GM21381 (cell line): ENCODE measurements around the gene ZFP1.

Experiments
- ATAC-seq: cut with Tn5 transposase; IDR thresholded peaks from one replicate; pipeline ENCODE4 v1.9.1; 2021; ENCODE audit warnings: mild to moderate bottlenecking, moderate library complexity; ENCODE audit not compliant: unreplicated experiment

ZFP1 gene

DNA sequence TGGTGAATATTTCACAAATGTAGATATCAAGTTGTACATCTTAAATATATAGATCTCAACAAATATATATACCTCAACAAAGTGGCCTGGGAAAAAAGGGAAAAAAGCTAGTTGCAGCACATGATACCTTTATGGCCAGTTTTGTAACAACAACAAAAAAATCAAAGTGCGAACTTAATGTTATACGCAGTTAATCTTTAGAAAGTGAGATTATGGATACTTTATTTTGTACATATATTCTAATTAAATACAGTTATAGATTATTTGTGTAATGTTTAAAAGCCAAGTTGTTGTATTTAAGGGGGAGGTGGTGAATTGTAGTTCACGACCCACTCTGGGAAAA is 385 bp upstream of the ZFP1 start:
- ATAC-seq: no peak

- ATAC-seq: no peak
These were observed 3.5 kb downstream of the ZFP1 start for GRCh38 chr16:75151798-75152197.

GRCh38 chr16:75152635-75153034 is 4.3 kb downstream of the ZFP1 start:
- ATAC-seq: no peak

DNA sequence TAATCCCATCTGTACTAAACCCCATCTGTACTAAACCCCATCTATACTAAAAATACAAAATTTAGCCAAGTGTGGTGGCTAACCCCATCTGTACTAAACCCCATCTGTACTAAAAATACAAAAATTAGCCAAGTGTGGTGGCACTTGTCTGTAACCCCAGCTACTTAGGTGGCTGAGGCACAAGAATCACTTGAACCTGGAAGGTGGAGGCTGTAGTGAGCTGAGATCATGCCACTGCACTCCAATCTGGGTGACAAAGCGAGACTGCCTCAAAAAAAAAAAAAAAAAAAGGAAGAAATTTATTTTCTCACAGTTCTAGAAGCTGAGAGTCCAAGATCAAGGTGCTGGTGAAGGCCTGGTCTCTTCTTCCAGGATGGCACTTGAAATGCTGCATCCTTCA is 12.1 kb downstream of the ZFP1 start:
- no peak for ATAC-seq

GRCh38 chr16:75169899-75170405 is 21.6 kb downstream of the ZFP1 start:
- no peak for ATAC-seq

GRCh38 chr16:75172578-75172977 is 24.3 kb downstream of the ZFP1 start:
- no peak for ATAC-seq

- ATAC-seq: no peak
These were observed 26.8 kb downstream of the ZFP1 start for GRCh38 chr16:75175074-75175473.

DNA sequence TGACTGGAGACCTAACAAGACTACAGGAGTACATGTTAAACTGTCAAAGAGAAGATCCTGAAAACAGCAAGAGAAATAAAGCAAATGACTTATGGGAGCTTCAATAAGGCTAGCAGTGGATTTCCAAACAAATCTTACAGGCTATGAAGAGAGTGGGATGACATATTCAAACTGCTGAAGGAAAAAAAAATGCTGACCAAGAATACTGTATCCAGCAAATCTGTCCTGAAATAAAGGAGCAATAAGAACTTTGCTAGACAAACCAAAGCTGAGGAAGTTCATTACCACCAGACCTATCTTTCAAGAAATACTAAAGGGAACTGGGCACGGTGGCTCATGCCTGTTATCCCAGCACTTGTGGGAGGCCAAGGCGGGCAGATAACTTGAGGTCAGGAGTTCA is 28.6 kb downstream of the ZFP1 start:
- ATAC-seq: no peak

DNA sequence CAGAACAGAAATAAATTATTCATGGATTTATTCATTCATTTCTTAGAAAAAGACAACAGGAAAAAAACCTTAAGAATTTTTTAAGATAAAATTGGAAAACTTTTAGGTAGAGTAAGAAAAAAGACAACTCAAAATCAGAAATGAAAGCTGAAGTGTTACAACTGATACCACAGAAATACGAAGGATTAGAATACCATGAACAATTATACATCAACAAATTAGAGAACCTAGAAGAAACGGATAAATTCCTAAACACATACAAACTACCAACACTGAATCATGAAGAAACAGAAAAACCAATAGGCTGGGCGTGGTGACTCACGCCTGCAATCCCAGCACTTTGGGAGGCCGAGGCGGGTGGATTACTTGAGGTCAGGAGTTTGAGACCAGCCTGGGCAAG is 30.9 kb downstream of the ZFP1 start:
- ATAC-seq: no peak

GRCh38 chr16:75181630-75182029 is 33.3 kb downstream of the ZFP1 start:
- ATAC-seq: no peak

DNA sequence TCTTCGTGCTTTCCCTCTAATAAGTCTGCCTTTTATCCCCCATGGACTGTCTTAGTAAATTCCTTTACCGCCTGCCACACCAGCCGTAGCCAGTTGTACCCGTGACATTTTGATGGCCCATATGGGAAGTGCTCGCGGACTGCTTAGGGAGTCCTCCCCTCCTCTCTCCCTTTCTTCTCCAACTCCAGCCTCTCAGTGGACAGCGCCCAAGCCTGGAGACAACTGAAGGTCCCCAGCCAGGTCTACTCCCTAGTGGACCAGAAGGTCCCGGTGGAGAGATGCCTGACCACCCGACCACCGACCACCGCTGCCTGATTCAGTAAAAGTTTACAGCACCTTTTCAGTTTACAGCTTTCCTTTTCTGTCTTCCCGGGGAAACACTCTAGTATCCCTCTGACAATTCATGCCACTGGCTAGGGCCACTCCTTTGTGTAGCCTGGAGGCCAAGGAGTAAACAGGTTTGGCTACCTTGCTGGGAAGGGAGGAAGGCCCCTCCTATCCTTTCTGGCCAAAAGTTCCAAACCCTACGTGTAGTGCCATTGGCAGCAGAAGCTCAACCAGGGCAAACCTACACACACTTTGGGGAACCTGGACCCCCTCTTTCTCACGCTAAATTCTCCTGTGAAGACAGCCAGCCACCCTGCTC is 40.6 kb downstream of the ZFP1 start:
- no peak for ATAC-seq

- ATAC-seq: no peak
These were observed 41.4 kb downstream of the ZFP1 start for GRCh38 chr16:75189638-75190245.

DNA sequence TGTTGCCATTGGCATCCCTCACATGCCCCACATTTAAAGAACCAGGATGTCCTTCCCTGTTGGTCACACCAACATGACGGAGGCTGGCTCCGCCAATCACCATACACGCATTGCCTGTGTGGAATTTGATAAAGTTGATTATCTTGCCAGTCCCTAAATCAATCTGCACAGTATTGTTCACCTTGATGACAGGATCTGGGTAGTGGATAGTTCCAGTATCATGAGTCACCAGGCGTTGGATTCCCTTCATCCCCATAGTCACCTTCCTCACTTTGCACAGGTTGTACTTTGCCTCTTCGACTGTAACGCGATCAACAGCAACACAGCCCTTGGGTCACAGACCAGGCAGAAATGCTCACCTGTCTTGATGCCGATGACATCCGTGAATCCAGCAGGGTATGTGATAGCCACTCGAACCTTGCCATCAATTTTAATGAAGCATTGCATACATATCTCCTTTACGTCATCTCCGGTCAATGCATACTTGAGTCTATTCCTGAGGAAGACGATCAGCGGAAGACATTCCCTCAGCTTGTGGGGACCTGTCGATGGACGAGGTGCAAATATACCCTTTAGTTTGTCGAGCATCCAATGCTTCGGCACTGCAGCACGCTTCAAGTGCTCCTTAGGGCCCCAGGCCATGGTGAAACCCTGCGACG is 44.4 kb downstream of the ZFP1 start:
- no peak for ATAC-seq

DNA sequence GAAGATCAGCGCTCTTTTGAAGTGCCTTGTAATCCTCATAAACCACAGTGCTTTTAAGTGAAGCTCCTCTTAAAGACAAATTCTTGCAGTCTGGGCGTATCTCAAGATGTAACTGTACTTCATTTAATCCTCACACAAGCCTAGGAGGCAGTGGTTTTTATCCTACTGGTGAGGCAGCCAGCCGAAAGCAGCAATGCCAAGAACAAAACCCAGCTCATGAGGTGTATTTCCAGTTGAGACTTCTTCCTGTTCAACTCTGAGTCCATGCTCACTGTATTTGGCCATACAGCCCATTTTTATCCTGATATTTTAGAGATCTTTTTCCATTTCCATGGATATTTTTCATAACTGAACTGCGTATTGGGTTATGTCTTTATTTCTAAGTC is 44.9 kb downstream of the ZFP1 start:
- ATAC-seq: no peak

GRCh38 chr16:75193730-75194444 is 45.6 kb downstream of the ZFP1 start:
- no peak for ATAC-seq

DNA sequence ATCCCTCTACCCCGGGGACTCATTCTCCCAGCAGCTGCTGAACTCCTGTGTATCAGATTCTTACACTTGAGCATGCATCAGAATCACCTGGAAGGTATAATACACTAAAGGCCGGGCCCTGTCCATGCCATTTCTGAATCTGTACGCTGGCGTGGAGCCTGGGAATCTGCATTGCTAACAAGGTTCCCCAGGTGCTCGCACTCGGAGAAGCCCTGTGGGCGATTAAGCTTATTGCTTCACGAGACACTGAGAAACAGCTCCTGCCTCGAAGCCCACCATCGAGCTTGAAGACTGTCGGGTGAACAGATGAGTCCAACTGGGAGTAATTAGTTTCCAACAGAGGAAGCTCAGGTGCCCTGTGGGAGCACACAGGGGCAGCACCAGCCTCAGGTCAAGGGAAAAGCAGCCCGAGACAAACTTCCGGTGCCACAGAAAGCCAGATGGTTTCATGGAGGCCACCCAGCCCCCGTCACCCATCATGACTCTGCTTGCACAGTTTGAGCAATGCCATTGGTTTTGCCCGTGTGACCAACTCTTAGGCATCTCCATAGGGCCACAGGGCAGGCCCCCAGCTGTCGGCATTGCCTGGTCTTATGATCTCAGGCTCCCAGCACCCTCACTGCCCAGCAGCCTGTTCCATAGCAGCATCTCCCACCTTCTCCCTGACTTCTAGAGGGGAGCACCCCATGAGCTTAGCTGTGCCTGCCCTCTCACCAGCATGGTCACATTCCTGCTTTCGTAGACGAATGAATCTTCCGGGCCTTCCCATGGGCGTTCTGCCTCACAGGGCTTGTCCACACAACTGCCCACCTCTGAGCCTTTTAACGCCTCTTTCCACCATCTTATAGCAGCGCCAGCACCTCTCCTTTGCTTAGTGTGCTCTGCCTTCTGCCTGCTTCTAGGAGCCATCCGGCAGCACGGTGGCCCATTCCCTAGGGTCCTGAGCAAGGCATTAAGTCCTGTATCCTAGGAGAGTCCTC is 47.8 kb downstream of the ZFP1 start:
- ATAC-seq: no peak

GRCh38 chr16:75196836-75197235 is 48.5 kb downstream of the ZFP1 start:
- ATAC-seq: no peak

DNA sequence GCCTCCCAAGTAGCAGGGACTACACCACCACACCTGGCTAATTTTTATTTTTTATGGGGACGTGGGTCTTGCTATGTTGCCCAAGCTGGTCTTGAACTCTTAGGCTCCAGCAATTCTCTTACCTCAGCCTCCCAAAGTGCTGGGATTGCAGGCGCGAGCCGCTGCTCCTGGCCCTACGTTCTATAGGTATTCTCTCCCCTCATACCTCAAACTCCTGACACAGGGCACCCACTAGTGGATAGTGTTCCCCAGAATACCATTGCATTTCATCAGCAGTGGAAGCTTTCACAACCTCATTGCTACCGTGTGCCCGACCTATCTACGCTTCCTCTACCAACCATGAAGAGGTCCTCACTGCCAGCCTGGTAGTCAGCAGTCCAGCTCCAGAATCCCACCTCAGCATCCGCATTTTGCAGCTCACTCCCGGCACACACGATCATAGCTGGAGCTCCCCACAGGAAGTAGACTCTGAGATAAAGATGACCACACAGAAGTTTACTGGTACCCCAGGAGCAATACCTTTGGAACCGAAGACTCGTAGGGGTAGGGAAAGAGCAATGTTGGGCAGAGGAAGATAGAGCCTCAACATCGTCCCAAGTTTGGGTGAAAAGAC is 49.3 kb downstream of the ZFP1 start:
- no peak for ATAC-seq

GRCh38 chr16:75198135-75198600 is 49.8 kb downstream of the ZFP1 start:
- ATAC-seq: no peak

GRCh38 chr16:75202069-75202590 is 53.8 kb downstream of the ZFP1 start:
- no peak for ATAC-seq
